Immature natural killer cell (primary cell): ENCODE results near the gene HBEGF. TPM values are rescaled to one million over a fixed set of nuclear protein-coding genes. Genes with fewer than 3 reads are reported as not detected.

ENCODE experiments used
- polyA plus RNA-seq, 3 donors: library from polyadenylated mRNA; unstranded; fragments of 300-500 nt; fragmentation: Illumina TruSeq; gene quantifications; one replicate each; pipeline ENCODE4 v1.2.3, GENCODE V29; 2021

Gene HBEGF
- polyA plus RNA-seq, 3 donors from 2014 or later, result 0.80 to 2.2 TPM; not detected in 1

Other genes starting within 250 kb of the HBEGF start
- gene PURA, start 232.5 kb downstream of the HBEGF start, polyA plus RNA-seq, result 1 to 10 TPM; 2.0 to 3.7 (median 3.4) TPM
- under 1 TPM in 1 of 3 donors, not detected in 2; 0.35 TPM for gene IGIP, start 220.7 kb downstream of the HBEGF start, polyA plus RNA-seq
- 10 to 100 TPM in 1 of 3 donors, 1 to 10 TPM in 2; 3.9 to 11.0 (median 7.1) TPM for gene CYSTM1, start 171.4 kb downstream of the HBEGF start, polyA plus RNA-seq
- 100 to 1,000 TPM; 114 to 225 (median 150) TPM for gene PFDN1, start 43.5 kb downstream of the HBEGF start, polyA plus RNA-seq
- gene SLC4A9, start 13.6 kb upstream of the HBEGF start, polyA plus RNA-seq, result not detected
- gene ANKHD1, start 55.2 kb upstream of the HBEGF start, polyA plus RNA-seq, result 10 to 100 TPM; 37.0 to 86.1 (median 62.7) TPM
- 10 to 100 TPM; 12.1 to 38.3 (median 15.4) TPM for gene EIF4EBP3, start 201.1 kb upstream of the HBEGF start, polyA plus RNA-seq
- gene SRA1, start 210.9 kb upstream of the HBEGF start, polyA plus RNA-seq, result 10 to 100 TPM; 44.5 to 77.4 (median 55.7) TPM
- 1 to 10 TPM in 2 of 3 donors, under 1 TPM in 1; 0.94 to 3.5 (median 3.0) TPM for gene APBB3, start 218.0 kb upstream of the HBEGF start, polyA plus RNA-seq
- gene SLC35A4, start 218.2 kb upstream of the HBEGF start, polyA plus RNA-seq, result 100 to 1,000 TPM in 2 of 3 donors, 10 to 100 TPM in 1; 73.3 to 134 (median 131) TPM